Testis (tissue), 2 donors: ENCODE results near the gene C17orf67.

Source experiments
- POLR2A ChIP-seq: fragments of 450-650 bp; IDR thresholded peaks from one replicate; pipeline ENCODE4 v1.6.1; 2017; ENCODE audit warnings: antibody characterized with exemption, mild to moderate bottlenecking, moderate library complexity
- TF ChIP-seq, protein P1 (sequence below), 3 experiments: fragments of 450-650 bp in 2 of 3; fragments of 200-600 bp in 1 of 3; sonication (generic) in 1 of 3; IDR thresholded peaks; one replicate each; pipeline ENCODE4 v1.5.1; 2016 to 2019; ENCODE audit warnings: antibody characterized with exemption in 3 of 3, mild to moderate bottlenecking in 2 of 3, moderate library complexity in 1 of 3

DNA sequence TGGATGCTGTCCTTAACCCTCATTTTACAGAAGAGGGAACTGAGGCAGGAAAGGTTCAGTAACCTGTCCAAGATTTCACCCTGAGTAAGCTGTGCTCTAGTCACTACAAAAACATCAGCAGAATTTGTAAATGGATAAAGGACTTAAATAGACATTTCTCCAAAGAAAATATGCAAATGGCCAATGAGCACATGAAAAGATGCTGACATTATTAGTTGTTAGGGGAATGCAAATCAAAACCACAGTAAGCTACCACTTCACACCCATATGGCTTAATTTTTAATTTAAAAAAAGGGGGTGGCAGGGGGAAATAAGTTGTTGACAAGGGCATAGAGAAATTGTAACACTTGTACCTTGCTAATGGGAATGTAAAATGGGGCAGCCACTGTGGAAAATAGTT is 51.4 kb downstream of the C17orf67 start:
- TF ChIP-seq, protein P1, sequence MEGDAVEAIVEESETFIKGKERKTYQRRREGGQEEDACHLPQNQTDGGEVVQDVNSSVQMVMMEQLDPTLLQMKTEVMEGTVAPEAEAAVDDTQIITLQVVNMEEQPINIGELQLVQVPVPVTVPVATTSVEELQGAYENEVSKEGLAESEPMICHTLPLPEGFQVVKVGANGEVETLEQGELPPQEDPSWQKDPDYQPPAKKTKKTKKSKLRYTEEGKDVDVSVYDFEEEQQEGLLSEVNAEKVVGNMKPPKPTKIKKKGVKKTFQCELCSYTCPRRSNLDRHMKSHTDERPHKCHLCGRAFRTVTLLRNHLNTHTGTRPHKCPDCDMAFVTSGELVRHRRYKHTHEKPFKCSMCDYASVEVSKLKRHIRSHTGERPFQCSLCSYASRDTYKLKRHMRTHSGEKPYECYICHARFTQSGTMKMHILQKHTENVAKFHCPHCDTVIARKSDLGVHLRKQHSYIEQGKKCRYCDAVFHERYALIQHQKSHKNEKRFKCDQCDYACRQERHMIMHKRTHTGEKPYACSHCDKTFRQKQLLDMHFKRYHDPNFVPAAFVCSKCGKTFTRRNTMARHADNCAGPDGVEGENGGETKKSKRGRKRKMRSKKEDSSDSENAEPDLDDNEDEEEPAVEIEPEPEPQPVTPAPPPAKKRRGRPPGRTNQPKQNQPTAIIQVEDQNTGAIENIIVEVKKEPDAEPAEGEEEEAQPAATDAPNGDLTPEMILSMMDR (IDR thresholded peaks at IDR 0.05): no peak
- no peak for TF ChIP-seq POLR2A
